HG02798 (cell line): ENCODE measurements around the gene VEGFA.

Source experiments
- ATAC-seq: cut with Tn5 transposase; IDR thresholded peaks from one replicate; pipeline ENCODE4 v1.9.1; 2021; ENCODE audit warnings: mild to moderate bottlenecking; ENCODE audit not compliant: unreplicated experiment, poor library complexity

VEGFA gene

GRCh38 chr6:43771210-43771857 lies 1.3 kb downstream of the VEGFA start:
- ATAC-seq = peak; percentile 16

DNA sequence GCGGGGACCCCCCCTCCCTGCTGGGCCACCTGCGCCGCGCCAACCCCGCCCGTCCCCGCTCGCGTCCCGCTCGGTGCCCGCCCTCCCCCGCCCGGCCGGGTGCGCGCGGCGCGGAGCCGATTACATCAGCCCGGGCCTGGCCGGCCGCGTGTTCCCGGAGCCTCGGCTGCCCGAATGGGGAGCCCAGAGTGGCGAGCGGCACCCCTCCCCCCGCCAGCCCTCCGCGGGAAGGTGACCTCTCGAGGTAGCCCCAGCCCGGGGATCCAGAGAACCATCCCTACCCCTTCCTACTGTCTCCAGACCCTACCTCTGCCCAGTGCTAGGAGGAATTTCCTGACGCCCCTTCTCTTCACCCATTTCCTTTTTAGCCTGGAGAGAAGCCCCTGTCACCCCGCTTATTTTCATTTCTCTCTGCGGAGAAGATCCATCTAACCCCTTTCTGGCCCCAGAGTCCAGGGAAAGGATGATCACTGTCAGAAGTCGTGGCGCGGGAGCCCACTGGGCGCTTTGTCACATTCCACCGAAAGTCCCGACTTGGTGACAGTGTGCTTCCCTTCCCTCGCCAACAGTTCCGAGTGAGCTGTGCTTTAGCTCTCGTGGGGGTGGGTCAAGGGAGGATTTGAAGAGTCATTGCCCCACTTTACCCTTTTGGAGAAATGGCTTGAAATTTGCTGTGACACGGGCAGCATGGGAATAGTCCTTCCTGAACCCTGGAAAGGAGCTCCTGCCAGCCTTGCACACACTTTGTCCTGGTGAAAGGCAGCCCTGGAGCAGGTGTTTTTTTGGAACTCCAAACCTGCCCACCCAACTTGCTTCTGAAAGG lies 2.1 kb downstream of the VEGFA start:
- ATAC-seq = peak; percentile 18

DNA sequence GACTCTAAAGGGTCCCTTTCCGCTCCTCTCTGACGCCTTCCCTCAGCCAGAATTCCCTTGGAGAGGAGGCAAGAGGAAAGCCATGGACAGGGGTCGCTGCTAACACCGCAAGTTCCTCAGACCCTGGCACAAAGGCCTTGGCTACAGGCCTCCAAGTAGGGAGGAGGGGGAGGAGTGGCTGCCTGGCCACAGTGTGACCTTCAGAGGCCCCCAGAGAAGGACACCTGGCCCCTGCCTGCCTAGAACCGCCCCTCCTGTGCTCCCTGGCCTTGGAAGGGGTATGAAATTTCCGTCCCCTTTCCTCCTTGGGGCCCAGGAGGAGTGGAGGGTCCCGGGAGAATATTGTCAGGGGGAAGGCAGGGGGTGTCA lies 2.7 kb downstream of the VEGFA start:
- ATAC-seq = no peak

DNA sequence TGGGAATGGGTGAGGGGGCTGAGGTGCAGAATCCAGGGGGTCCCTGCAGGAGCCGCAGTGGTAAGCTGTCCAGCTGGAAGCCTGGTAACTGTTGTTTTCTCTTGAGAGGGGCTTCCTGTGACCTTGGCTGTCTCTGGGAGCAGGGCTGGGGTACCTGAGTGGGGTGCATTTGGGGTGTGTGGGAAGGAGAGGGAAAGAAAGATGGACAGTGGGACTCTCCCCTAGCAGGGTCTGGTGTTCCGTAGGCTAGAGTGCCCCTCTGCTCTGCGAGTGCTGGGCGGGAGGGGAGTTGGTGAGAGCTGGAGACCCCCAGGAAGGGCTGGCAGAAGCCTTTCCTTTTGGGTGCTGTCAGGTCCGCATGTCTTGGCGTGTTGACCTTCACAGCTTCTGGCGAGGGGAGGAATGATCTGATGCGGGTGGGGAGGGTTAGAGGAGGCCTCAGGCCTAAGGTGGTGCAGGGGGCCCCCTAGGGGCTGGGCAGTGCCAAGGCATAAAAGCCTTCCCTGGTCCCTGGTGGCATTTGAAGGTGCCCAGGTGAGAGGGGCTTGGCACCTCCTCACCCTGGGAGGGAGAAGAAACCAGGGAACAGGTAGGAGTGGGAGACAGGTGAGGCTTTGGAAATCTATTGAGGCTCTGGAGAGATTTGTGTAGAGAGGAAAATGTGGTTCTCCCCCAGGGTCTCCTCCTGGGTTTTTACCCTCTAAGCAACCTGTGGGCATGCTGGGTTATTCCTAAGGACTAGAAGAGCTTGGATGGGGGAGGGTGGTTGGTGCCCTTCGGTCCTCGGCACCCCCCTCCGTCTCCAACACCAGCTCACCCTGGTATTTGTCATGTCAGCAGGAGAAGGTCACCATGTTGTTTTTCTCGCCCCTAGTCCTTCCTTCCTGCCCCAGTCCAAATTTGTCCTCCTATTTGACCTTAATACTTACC lies 3.3 kb downstream of the VEGFA start:
- peak; percentile 21 for ATAC-seq

DNA sequence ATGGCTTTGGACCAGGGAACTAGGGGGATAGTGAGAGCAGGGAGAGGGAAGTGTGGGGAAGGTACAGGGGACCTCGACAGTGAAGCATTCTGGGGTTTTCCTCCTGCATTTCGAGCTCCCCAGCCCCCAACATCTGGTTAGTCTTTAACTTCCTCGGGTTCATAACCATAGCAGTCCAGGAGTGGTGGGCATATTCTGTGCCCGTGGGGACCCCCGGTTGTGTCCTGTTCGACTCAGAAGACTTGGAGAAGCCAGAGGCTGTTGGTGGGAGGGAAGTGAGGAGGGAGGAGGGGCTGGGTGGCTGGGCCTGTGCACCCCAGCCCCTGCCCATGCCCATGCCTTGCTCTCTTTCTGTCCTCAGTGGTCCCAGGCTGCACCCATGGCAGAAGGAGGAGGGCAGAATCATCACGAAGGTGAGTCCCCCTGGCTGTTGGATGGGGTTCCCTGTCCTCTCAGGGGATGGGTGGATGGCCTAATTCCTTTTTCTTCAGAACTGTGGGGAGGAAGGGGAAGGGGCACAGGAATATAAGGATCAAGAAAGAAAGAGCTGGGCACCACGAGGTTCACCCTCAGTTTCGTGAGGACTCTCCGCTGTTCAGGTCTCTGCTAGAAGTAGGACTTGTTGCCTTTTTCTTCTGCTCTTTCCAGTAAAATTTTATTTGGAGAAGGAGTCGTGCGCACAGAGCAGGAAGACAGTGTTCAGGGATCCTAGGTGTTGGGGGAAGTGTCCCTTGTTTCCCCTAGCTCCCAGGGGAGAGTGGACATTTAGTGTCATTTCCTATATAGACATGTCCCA lies 4.2 kb downstream of the VEGFA start:
- ATAC-seq = no peak

GRCh38 chr6:43774776-43775534 lies 4.9 kb downstream of the VEGFA start:
- no peak for ATAC-seq

DNA sequence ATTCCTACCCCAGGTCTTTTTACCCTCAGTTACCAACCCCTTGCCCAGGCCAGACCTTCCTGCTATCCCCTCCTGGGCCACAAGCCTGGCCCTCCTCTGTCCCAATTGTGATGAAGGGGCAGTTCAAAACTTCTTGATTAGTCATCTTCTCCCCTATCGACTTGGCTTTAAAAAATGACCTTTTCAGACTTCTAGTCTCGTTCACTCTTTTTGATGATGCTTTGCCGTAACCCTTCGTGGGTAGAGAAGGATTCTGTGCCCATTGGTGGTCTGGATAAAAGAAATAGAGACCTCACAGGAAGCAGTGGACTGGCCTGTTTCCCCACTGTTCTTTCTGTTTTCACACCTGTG lies 5.5 kb downstream of the VEGFA start:
- ATAC-seq = no peak

DNA sequence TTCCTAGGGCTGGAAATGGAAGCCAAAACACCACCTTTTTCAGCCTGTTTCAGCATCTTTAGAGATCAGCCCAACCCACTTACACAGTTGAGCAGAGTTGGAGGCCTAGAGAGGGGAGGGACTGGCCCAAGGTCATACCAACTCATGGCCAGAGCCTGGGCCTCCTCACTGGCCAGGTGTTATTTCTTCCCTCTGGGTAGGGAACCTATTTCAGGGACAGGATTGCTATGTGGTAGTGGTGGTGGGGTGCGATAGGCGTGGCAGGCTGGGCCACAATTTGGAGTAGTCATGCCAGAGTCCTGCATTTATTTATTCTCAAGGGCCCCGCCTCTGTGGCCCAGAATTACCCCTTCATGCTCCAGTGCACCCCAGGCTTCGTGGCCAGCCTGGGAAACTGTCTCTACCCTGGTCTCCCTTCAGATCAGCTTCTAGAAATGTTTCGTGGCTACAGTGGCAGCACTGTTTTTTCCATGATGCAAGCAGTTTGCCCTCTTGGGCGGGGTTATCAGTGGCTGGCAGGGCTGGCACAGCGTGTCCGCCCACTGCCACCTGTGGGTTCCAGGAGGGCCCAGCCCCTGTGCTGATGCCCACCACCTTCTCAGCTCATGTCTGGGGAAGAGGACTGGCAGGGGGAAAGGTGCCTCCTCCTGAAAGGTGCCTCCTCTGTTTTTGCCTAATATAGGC lies 6.2 kb downstream of the VEGFA start:
- ATAC-seq = no peak

- ATAC-seq = no peak
Observed at GRCh38 chr6:43776799-43777776, 7.1 kb downstream of the VEGFA start.

- no peak for ATAC-seq
Observed at GRCh38 chr6:43778131-43778855, 8.3 kb downstream of the VEGFA start.

GRCh38 chr6:43778976-43779851 lies 9.2 kb downstream of the VEGFA start:
- ATAC-seq = no peak

GRCh38 chr6:43779852-43780236 lies 9.8 kb downstream of the VEGFA start:
- ATAC-seq = no peak

- ATAC-seq = no peak
Observed at GRCh38 chr6:43780293-43780692, 10.3 kb downstream of the VEGFA start.

- ATAC-seq = no peak
Observed at GRCh38 chr6:43780941-43781928, 11.2 kb downstream of the VEGFA start.
